ENCODE results near the gene DUOX2.

- TF ChIP-seq EZH2 (IDR thresholded peaks at IDR 0.05; ENCODE audit: low read depth, unreplicated experiment) (peak; percentile 81), JUNB (IDR thresholded peaks at IDR 0.05; ENCODE audit: unreplicated experiment) (no peak), ZNF331 (CRISPR knock-in tag; IDR thresholded peaks at IDR 0.05; ENCODE audit: low read depth) (no peak), CTCF (conservative IDR thresholded peaks at IDR 0.05; ENCODE audit: low read depth in 2 of 2) (peak; percentile 47 to 58), EZH2phosphoT487 (IDR thresholded peaks at IDR 0.05; ENCODE audit: unreplicated experiment) (no peak), ZNF114 (CRISPR knock-in tag; IDR thresholded peaks at IDR 0.05) (no peak), POLR2AphosphoS5 (IDR thresholded peaks at IDR 0.05; ENCODE audit: low read depth) (no peak), ETS1 (IDR thresholded peaks at IDR 0.05) (no peak), CREB1 (CRISPR knock-in tag; IDR thresholded peaks at IDR 0.05; ENCODE audit: low read depth) (no peak), REST (IDR thresholded peaks at IDR 0.05; ENCODE audit: unreplicated experiment) (no peak), STAT1 (IDR thresholded peaks at IDR 0.05; ENCODE audit: unreplicated experiment) (no peak)
These were observed 3.6 kb downstream of the DUOX2 start for GRCh38 chr15:45110256-45110820.
